Thyroid gland (tissue), 4 donors: ENCODE measurements around the gene CCDC148.

Experiments used
- POLR2A ChIP-seq, 2 donors: fragments of 450-650 bp; IDR thresholded peaks; one replicate each; pipeline ENCODE4 v1.6.1; 2017; ENCODE audit warnings: antibody characterized with exemption in 2 of 2, mild to moderate bottlenecking in 2 of 2, moderate library complexity in 1 of 2
- TF ChIP-seq, protein P1 (sequence below), 6 experiments: fragments of 200-600 bp in 3 of 6; fragments of 450-650 bp in 3 of 6; sonication (generic) in 3 of 6; IDR thresholded peaks; one replicate each; pipeline ENCODE4 v1.5.1; 2016 to 2019; ENCODE audit warnings: antibody characterized with exemption in 6 of 6, mild to moderate bottlenecking in 2 of 6, inconsistent platforms in 1 of 6, moderate library complexity in 1 of 6

DNA sequence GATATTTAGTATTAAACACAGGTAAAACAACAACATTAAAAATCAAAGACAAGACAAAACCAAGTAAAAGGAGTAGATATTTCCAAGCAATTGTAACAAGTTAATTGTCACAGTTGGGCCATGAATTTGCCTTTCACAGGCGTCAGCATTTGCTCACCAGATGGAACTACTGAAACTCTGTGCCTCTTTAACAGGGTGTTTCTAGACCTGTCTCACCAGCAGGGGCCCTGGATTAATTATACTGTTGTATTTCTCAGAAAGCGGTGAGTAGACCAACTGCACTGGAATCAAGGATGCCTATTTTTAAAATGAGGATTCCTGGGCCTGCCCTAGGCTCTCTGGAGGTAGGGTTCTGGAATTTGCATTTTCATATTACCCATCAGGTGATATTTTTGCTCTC lies 262.3 kb downstream of the CCDC148 start:
- TF ChIP-seq POLR2A (IDR thresholded peaks at IDR 0.05), result no peak
- TF ChIP-seq, protein P1, sequence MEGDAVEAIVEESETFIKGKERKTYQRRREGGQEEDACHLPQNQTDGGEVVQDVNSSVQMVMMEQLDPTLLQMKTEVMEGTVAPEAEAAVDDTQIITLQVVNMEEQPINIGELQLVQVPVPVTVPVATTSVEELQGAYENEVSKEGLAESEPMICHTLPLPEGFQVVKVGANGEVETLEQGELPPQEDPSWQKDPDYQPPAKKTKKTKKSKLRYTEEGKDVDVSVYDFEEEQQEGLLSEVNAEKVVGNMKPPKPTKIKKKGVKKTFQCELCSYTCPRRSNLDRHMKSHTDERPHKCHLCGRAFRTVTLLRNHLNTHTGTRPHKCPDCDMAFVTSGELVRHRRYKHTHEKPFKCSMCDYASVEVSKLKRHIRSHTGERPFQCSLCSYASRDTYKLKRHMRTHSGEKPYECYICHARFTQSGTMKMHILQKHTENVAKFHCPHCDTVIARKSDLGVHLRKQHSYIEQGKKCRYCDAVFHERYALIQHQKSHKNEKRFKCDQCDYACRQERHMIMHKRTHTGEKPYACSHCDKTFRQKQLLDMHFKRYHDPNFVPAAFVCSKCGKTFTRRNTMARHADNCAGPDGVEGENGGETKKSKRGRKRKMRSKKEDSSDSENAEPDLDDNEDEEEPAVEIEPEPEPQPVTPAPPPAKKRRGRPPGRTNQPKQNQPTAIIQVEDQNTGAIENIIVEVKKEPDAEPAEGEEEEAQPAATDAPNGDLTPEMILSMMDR (IDR thresholded peaks at IDR 0.05), result no peak
